OCI-LY7 (cell line): ENCODE results near the gene RAD51B. TPM values are rescaled to one million over a fixed set of nuclear protein-coding genes. Genes with fewer than 3 reads are reported as not detected.

Experiments used
- BruUV-seq: library from RNA; stranded (reverse); fragments of 400-500 nt; replicated peaks from 2 replicates; lab custom pipeline; 2021; lab: Mats Ljungman, UMichigan
- CTCF ChIA-PET: fragments of 300-600 bp; sonication (Branson Sonifier 250); formaldehyde crosslinking; loops from one replicate; lab custom pipeline; 2022; ENCODE audit warnings: antibody characterized with exemption; ENCODE audit not compliant: unreplicated experiment; lab: Charles Lee
- POLR2A ChIA-PET: fragments of 300-600 bp; sonication (Branson Sonifier 250); formaldehyde crosslinking; loops from one replicate; lab custom pipeline; 2022; ENCODE audit warnings: antibody characterized with exemption; lab: Charles Lee
- DNase-seq: peaks from one replicate; pipeline ENCODE4 v3.0.0-alpha.2; 2015; ENCODE audit warnings: low spot score
- H2AFZ ChIP-seq: fragments of 200-600 bp; sonication (generic), shearing (Covaris generic); 2 replicates; pipeline ENCODE4 v1.6.1; 2014; ENCODE audit warnings: mild to moderate bottlenecking, antibody characterized with exemption, low read length, moderate library complexity
- H3K27ac ChIP-seq: fragments of 200-600 bp; sonication (generic); 2 replicates; pipeline ENCODE4 v1.5.1; 2014; ENCODE audit warnings: mixed run types, low read depth, mild to moderate bottlenecking, moderate library complexity, low read length, inconsistent platforms; ENCODE audit not compliant: poor library complexity, severe bottlenecking
- H3K36me3 ChIP-seq: fragments of 200-600 bp; sonication (generic); 2 replicates; pipeline ENCODE4 v1.6.1; 2014; ENCODE audit warnings: mild to moderate bottlenecking, antibody characterized with exemption, low read length, moderate library complexity, mixed read lengths; ENCODE audit not compliant: insufficient read depth
- H3K4me1 ChIP-seq: fragments of 200-600 bp; sonication (generic); 2 replicates; pipeline ENCODE4 v1.5.1; 2014; ENCODE audit warnings: mild to moderate bottlenecking, low read length; ENCODE audit not compliant: insufficient read depth, poor library complexity, severe bottlenecking
- H3K4me2 ChIP-seq: fragments of 200-600 bp; sonication (generic); 2 replicates; pipeline ENCODE4 v1.6.1; 2014; ENCODE audit warnings: mild to moderate bottlenecking, low read length
- H3K4me3 ChIP-seq: fragments of 200-600 bp; sonication (generic); 2 replicates; pipeline ENCODE4 v1.5.1; 2014; ENCODE audit warnings: mild to moderate bottlenecking, low read depth, low read length; ENCODE audit not compliant: poor library complexity, severe bottlenecking
- H3K79me2 ChIP-seq: fragments of 200-600 bp; sonication (generic); 2 replicates; pipeline ENCODE4 v1.6.1; 2016; ENCODE audit warnings: low read depth, mild to moderate bottlenecking, low read length, moderate library complexity, mixed read lengths; ENCODE audit not compliant: insufficient read depth
- H3K9me2 ChIP-seq: fragments of 200-600 bp; sonication (generic); 2 replicates; pipeline ENCODE4 v1.6.1; 2016; ENCODE audit warnings: mild to moderate bottlenecking, low read length, mixed read lengths; ENCODE audit not compliant: insufficient read depth
- H3K9me3 ChIP-seq: fragments of 200-600 bp; sonication (generic); 2 replicates; pipeline ENCODE4 v1.6.1; 2014; ENCODE audit warnings: mild to moderate bottlenecking, mixed run types, low read length, mixed read lengths
- H4K20me1 ChIP-seq: fragments of 200-600 bp; sonication (generic); 2 replicates; pipeline ENCODE4 v1.6.1; 2014; ENCODE audit warnings: mild to moderate bottlenecking, antibody characterized with exemption, low read length, moderate library complexity, mixed read lengths; ENCODE audit not compliant: insufficient read depth
- CTCF ChIP-seq: fragments of 200-600 bp; sonication (generic); conservative IDR thresholded peaks from 2 replicates; pipeline ENCODE4 v1.5.1; 2014; ENCODE audit warnings: mild to moderate bottlenecking, antibody characterized with exemption, low read length, moderate library complexity, mixed read lengths
- EZH2phosphoT487 ChIP-seq: fragments of 200-600 bp; sonication (generic); IDR thresholded peaks from 2 replicates; pipeline ENCODE4 v1.6.1; 2018; ENCODE audit warnings: low read depth, borderline replicate concordance, mild to moderate bottlenecking, mixed run types, antibody characterized with exemption, low read length, moderate library complexity, mixed read lengths
- intact Hi-C: fragments of 100-400 bp; cut with micrococcal nuclease; formaldehyde crosslinking; loops from one replicate; pipeline ENCODE4 v1.10.0; 2022; ENCODE audit not compliant: unreplicated experiment
- total RNA-seq, 2 experiments: library from RNA; depleted of rRNA in 1 of 2; stranded (reverse); fragments of >200 nt in 1 of 2; shearing (Covaris generic) in 1 of 2; gene quantifications; 2 replicates each; pipeline ENCODE4 v1.2.3, GENCODE V29; 2014 to 2022

Gene RAD51B
- total RNA-seq, 2 experiments from 2014 or later = 41.4 to 89.9 TPM

GRCh38 chr14:68694516-68695235 is 875.1 kb downstream of the RAD51B start:
- no peak overlapping the region for H2AFZ ChIP-seq

GRCh38 chr14:68695326-68695768 is 875.8 kb downstream of the RAD51B start:
- Histone ChIP-seq H3K4me3 (no peak overlapping the region), H3K9me3 (no peaks in the 10 kb centered on the region), H3K36me3 (no peaks in the 10 kb centered on the region), H3K9me2 (no peaks in the 10 kb centered on the region), H3K27ac (no peak overlapping the region), H3K79me2 (no peaks in the 10 kb centered on the region), H2AFZ (no peak overlapping the region), H3K4me2 (no peak overlapping the region), H4K20me1 (no peaks in the 10 kb centered on the region), H3K4me1 (peaks cover 20% of the 10 kb centered on the region)
- no TSS peak for BruUV-seq
- POLR2A ChIA-PET = interaction anchor here (0.7 kb wide), 1 partner anchor 453 kb away, joined by 3 read pairs; no protein-coding TSS in a partner anchor
- intact Hi-C loops = no loop called here
- CTCF ChIA-PET = no interaction called here
- DNase-seq = no peak
- TF ChIP-seq CTCF (no peak), EZH2phosphoT487 (no peak)

More at GRCh38 chr14:68694516-68695235, 875.1 kb downstream of the RAD51B start:
- Histone ChIP-seq H3K4me3 (no peak overlapping the region), H3K27ac (no peak overlapping the region), H3K4me2 (no peak overlapping the region), H3K4me1 (peaks cover 27% of the 10 kb centered on the region), H3K79me2 (no peaks in the 10 kb centered on the region), H3K36me3 (no peaks in the 10 kb centered on the region), H4K20me1 (no peaks in the 10 kb centered on the region), H3K9me3 (no peaks in the 10 kb centered on the region), H3K9me2 (no peaks in the 10 kb centered on the region)
- no peak for DNase-seq
- CTCF ChIA-PET = no interaction called here
- POLR2A ChIA-PET = interaction anchor here (0.6 to 0.7 kb wide), 2 partner anchors 408 to 452 kb away, joined by 3 read pairs; no protein-coding TSS in a partner anchor
- no TSS peak for BruUV-seq
- no peak for TF ChIP-seq EZH2phosphoT487
- TF ChIP-seq CTCF = no peak
- intact Hi-C loops = no loop called here

- H3K36me3 ChIP-seq = no peaks in the 10 kb centered on the region
- H3K4me3 ChIP-seq = no peak overlapping the region
- no peak for TF ChIP-seq CTCF
- no peak for TF ChIP-seq EZH2phosphoT487
- no peaks in the 10 kb centered on the region for H3K79me2 ChIP-seq
- no peak overlapping the region for H3K27ac ChIP-seq
- H3K4me2 ChIP-seq = no peak overlapping the region
- no peaks in the 10 kb centered on the region for H3K9me2 ChIP-seq
- no peak for DNase-seq
- POLR2A ChIA-PET = no interaction called here
- BruUV-seq = no TSS peak
- H3K9me3 ChIP-seq = no peaks in the 10 kb centered on the region
- intact Hi-C loops = no loop called here
- H2AFZ ChIP-seq = no peak overlapping the region
- H3K4me1 ChIP-seq = peaks cover 15% of the 10 kb centered on the region
- no peaks in the 10 kb centered on the region for H4K20me1 ChIP-seq
- CTCF ChIA-PET = no interaction called here
Measured at GRCh38 chr14:68695856-68696255, 876.3 kb downstream of the RAD51B start.
